ENCODE data around the gene PLCXD3. TPM values are rescaled to one million over a fixed set of nuclear protein-coding genes. Genes with fewer than 3 reads are reported as not detected.

PLCXD3 gene
- polyA plus RNA-seq, 1 donor (not counting 4 experiments of a cell fraction or from before 2014, with no cell fraction given), result not detected

GRCh38 chr5:41526699-41527098 is 16.3 kb upstream of the PLCXD3 start:
- Histone ChIP-seq H3K9me3 (ENCODE audit: control insufficient read depth, low read depth, low read length) (no peaks in the 10 kb centered on the region), H3K4me1 (ENCODE audit: control insufficient read depth, extremely low read depth, insufficient read depth, low read length) (no peaks in the 10 kb centered on the region), H3K9ac (ENCODE audit: control insufficient read depth, extremely low read depth, insufficient read depth, low read length) (no peak overlapping the region), H3K4me2 (ENCODE audit: control insufficient read depth, extremely low read depth, insufficient read depth, low read depth, low read length) (no peak overlapping the region), H3K4me3 (ENCODE audit: control insufficient read depth in 2 of 3, extremely low read depth in 1 of 3, insufficient read depth in 2 of 3, low read depth in 1 of 3, low read length in 3 of 3) (no peak overlapping the region), H4K20me1 (ENCODE audit: control insufficient read depth, extremely low read depth, insufficient read depth, low read length) (no peaks in the 10 kb centered on the region), H3K27ac (ENCODE audit: control insufficient read depth, insufficient read depth, low read length) (no peak overlapping the region), H3K27me3 (ENCODE audit: control insufficient read depth, extremely low read depth, insufficient read depth, low read length) (no peaks in the 10 kb centered on the region), H3K79me2 (ENCODE audit: control insufficient read depth, insufficient read depth, low read length) (no peaks in the 10 kb centered on the region), H3K36me3 (ENCODE audit: control insufficient read depth in 2 of 2, extremely low read depth in 1 of 2, insufficient read depth in 2 of 2, low read length in 2 of 2) (no peaks in the 10 kb centered on the region), H3K9me1 (ENCODE audit: control insufficient read depth, extremely low read depth, insufficient read depth, low read length) (no peaks in the 10 kb centered on the region), H2AFZ (ENCODE audit: control insufficient read depth, low read length) (no peak overlapping the region)
- DNase-seq (ENCODE audit: low read depth, low spot score) (no peak), FAIRE-seq (no peak)
- dilution Hi-C loops (cut with MboI; ENCODE audit: extremely low pct_ligation_motif_present, low sequenced_read_pairs), result no loop called here
- no peak for TF ChIP-seq CTCF (optimal IDR thresholded peaks at IDR 0.05 in 1 of 3, IDR thresholded peaks at IDR 0.05 in 1 of 3, conservative IDR thresholded peaks at IDR 0.05 in 1 of 3; ENCODE audit: extremely low read depth in 1 of 3, insufficient read depth in 2 of 3, low read length in 3 of 3)

DNA sequence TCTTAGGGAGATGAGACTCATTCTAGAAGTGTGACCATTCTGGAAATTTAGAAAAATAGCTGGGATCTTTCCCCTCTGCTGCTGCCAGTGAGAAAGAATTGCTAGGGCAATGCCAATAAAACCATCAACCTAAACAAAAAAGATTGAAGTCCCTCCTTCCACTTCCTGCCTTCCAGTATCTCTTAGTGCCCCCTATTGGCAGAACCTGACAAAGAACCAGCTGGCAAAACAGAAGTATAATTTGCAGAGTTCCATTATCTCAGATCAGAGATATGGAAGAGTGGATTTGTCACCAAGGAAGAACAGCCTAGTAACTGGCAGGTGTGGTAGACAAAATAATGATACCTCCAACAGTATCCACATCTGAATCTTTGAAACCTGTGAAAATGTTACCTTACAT is 13.8 kb upstream of the PLCXD3 start:
- no peaks in the 10 kb centered on the region for H3K9me1 ChIP-seq (ENCODE audit: control insufficient read depth, extremely low read depth, insufficient read depth, low read length)
- no peaks in the 10 kb centered on the region for H3K4me1 ChIP-seq (ENCODE audit: control insufficient read depth, extremely low read depth, insufficient read depth, low read length)
- TF ChIP-seq CTCF (optimal IDR thresholded peaks at IDR 0.05 in 1 of 3, IDR thresholded peaks at IDR 0.05 in 1 of 3, conservative IDR thresholded peaks at IDR 0.05 in 1 of 3; ENCODE audit: extremely low read depth in 1 of 3, insufficient read depth in 2 of 3, low read length in 3 of 3) (no peak), EZH2 (IDR thresholded peaks at IDR 0.05; ENCODE audit: low read length) (no peak)
- DNase-seq (ENCODE audit: low read depth, low spot score) (no peak), FAIRE-seq (no peak)
- no peaks in the 10 kb centered on the region for H3K27me3 ChIP-seq (ENCODE audit: control insufficient read depth, extremely low read depth, insufficient read depth, low read length)
- no peaks in the 10 kb centered on the region for H3K9me3 ChIP-seq (ENCODE audit: control insufficient read depth, low read depth, low read length)
- H3K4me3 ChIP-seq (ENCODE audit: control insufficient read depth in 2 of 3, extremely low read depth in 1 of 3, insufficient read depth in 2 of 3, low read depth in 1 of 3, low read length in 3 of 3), result no peak overlapping the region
- H3K9ac ChIP-seq (ENCODE audit: control insufficient read depth, extremely low read depth, insufficient read depth, low read length), result no peak overlapping the region
- no peaks in the 10 kb centered on the region for H4K20me1 ChIP-seq (ENCODE audit: control insufficient read depth, extremely low read depth, insufficient read depth, low read length)
- H3K27ac ChIP-seq (ENCODE audit: control insufficient read depth, insufficient read depth, low read length), result no peak overlapping the region
- dilution Hi-C loops (cut with MboI; ENCODE audit: extremely low pct_ligation_motif_present, low sequenced_read_pairs), result no loop called here
- H3K79me2 ChIP-seq (ENCODE audit: control insufficient read depth, insufficient read depth, low read length), result no peaks in the 10 kb centered on the region
- no peak overlapping the region for H3K4me2 ChIP-seq (ENCODE audit: control insufficient read depth, extremely low read depth, insufficient read depth, low read depth, low read length)
- no peak overlapping the region for H2AFZ ChIP-seq (ENCODE audit: control insufficient read depth, low read length)
- no peaks in the 10 kb centered on the region for H3K36me3 ChIP-seq (ENCODE audit: control insufficient read depth in 2 of 2, extremely low read depth in 1 of 2, insufficient read depth in 2 of 2, low read length in 2 of 2)
